ENCODE data around the gene ZNF792. TPM values are rescaled to one million over a fixed set of nuclear protein-coding genes. Genes with fewer than 3 reads are reported as not detected.
"Not testable (repeated sequence)": the region's sequence is repeated elsewhere in the genome, so short reads cannot be mapped to it uniquely, and the experiment has no call there.

Gene ZNF792
- total RNA-seq, 4 donors from 2014 or later, result 7.5 to 13.2 (median 9.3) TPM

DNA sequence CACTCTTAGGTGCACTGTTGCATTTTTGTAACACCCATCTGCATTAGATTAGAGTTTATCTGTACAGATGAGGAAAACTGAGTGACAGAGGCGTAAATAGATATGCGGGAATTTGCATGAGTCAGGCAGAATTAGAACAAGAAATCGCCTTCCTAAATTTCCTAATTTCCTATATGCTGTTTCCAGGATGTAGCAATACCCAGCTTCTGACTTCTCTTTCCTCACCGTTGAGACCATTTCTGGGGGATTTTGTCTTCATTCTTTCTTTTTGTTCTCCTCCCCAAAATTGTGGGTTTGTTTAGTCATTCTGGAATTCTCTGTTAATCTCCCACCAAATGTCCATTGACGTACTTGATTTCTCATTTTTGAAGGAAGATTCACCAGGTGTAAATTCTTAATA lies 10.6 kb upstream of the ZNF792 start:
- no peak for DNase-seq
- TF ChIP-seq, protein P1, sequence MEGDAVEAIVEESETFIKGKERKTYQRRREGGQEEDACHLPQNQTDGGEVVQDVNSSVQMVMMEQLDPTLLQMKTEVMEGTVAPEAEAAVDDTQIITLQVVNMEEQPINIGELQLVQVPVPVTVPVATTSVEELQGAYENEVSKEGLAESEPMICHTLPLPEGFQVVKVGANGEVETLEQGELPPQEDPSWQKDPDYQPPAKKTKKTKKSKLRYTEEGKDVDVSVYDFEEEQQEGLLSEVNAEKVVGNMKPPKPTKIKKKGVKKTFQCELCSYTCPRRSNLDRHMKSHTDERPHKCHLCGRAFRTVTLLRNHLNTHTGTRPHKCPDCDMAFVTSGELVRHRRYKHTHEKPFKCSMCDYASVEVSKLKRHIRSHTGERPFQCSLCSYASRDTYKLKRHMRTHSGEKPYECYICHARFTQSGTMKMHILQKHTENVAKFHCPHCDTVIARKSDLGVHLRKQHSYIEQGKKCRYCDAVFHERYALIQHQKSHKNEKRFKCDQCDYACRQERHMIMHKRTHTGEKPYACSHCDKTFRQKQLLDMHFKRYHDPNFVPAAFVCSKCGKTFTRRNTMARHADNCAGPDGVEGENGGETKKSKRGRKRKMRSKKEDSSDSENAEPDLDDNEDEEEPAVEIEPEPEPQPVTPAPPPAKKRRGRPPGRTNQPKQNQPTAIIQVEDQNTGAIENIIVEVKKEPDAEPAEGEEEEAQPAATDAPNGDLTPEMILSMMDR (IDR thresholded peaks at IDR 0.05), result no peak
- TF ChIP-seq POLR2A (IDR thresholded peaks at IDR 0.05), result no peak
- no peaks in the 10 kb centered on the region for H3K36me3 ChIP-seq
- H3K27ac ChIP-seq, result no peak overlapping the region
- H3K9me3 ChIP-seq, result no peaks in the 10 kb centered on the region
- no peaks in the 10 kb centered on the region for H3K4me1 ChIP-seq
- 67 to 87% methylated on average over 5 of the region's 5 CpGs for WGBS, 2 donors
- intact Hi-C loops (cut with DNase I), result loop anchor here (5.0 kb wide), 1 partner anchor 38 kb away; no protein-coding TSS in a partner anchor
- H3K27me3 ChIP-seq, result no peaks in the 10 kb centered on the region
- no peak overlapping the region for H3K4me3 ChIP-seq (replicated peaks in 1 of 3)

DNA sequence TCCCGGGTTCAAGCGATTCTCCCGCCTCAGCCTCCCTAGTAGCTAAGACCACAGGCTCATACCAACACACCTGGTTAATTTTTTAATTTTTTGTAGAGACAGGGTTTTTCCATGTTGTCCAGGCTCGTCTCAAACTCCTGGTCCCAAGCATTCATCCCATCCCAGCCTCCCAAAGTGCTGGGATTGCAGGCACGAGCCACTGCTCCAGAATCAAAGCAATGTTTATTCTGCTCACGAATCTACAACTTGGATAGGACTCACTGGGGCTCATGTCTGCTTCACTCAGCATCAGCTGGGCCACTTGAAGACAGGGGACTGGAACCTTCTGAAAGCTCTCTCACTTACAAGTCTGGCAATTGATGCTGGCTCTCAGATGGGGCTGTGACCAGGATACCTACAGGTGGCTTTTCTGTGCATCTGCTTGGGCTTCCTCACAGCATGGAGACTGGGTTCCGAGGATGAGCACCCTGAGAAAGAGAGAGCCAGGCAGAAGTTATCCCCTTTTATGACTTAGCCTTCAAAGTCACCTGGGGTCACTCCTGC lies 8.2 kb upstream of the ZNF792 start:
- no peak overlapping the region for H3K27ac ChIP-seq
- 72 to 74% methylated on average over 7 of the region's 7 CpGs for WGBS, 2 donors
- H3K4me1 ChIP-seq, result no peaks in the 10 kb centered on the region
- H3K9me3 ChIP-seq, result no peaks in the 10 kb centered on the region
- no peaks in the 10 kb centered on the region for H3K27me3 ChIP-seq
- intact Hi-C loops (cut with DNase I), result loop anchor here (5.0 kb wide), 1 partner anchor 40 kb away; no protein-coding TSS in a partner anchor
- no peak for DNase-seq
- H3K36me3 ChIP-seq, result no peaks in the 10 kb centered on the region
- no peak for TF ChIP-seq POLR2A (IDR thresholded peaks at IDR 0.05)
- TF ChIP-seq, protein P1 (IDR thresholded peaks at IDR 0.05), result no peak
- no peak overlapping the region for H3K4me3 ChIP-seq (replicated peaks in 1 of 3)

DNA sequence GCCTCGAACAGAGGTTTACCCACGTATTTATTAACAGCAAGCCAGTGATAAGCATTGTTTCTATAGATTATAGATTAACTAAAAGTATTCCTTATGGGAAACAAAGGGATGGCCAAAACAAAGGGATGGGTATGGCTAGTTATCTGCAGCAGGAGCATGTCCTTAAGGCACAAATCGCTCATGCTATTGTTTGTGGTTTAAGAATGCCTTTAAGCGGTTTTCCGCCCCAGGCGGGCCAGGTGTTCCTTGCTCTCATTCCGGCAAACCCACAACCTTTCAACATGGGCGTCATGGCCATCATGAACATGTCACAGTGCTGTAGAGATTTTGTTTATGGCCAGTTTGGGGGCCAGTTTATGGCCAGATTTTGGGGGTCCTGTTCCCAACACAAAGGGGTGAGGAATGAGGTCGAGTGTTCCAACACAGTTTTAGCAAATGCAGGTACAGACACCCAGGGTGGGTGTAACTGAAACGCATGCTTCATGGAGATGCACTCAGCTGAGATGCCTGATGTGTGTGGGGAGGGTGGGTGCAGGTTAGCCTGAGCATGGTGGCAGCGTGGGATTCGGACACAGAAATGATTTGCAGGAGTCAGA lies 6.3 kb upstream of the ZNF792 start:
- not testable (repeated sequence) for H3K9me3 ChIP-seq; H3K27me3 ChIP-seq; H3K36me3 ChIP-seq; H3K4me3 ChIP-seq (replicated peaks in 1 of 3); DNase-seq; H3K4me1 ChIP-seq; H3K27ac ChIP-seq
- WGBS, 2 donors, result 87 to 89% methylated on average over 12 of the region's 12 CpGs
- intact Hi-C loops (cut with DNase I), result loop anchor here (5.0 kb wide), 1 partner anchor 42 kb away; no protein-coding TSS in a partner anchor

DNA sequence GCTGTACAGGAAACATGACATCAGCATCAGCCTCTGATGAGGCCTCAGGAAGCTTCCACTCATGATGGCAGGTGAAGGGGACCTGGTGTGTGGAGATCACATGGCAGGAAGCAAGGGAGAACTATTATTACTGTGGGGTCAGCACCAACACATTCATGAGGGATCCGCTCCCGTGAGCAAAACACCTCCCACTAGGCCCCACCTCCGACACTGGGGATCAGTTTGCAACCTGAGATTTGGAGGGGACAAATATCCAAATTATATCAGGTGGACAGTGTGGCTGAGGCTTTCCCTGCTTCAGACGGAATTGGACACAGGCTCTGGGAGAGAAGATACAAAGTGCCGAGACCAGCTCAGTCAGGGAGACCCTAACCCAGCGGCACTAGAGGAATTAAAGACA lies 5.7 kb upstream of the ZNF792 start:
- Histone ChIP-seq H3K27ac (no peak overlapping the region), H3K4me3 (replicated peaks in 1 of 3) (no peak overlapping the region), H3K9me3 (no peaks in the 10 kb centered on the region), H3K4me1 (no peaks in the 10 kb centered on the region), H3K36me3 (no peaks in the 10 kb centered on the region), H3K27me3 (no peaks in the 10 kb centered on the region)
- WGBS, 2 donors, result 90 to 95% methylated on average over 6 of the region's 6 CpGs
- intact Hi-C loops (cut with DNase I), result loop anchor here (5.0 kb wide), 1 partner anchor 43 kb away; no protein-coding TSS in a partner anchor
- no peak for DNase-seq
- TF ChIP-seq POLR2A (IDR thresholded peaks at IDR 0.05), result no peak
- TF ChIP-seq, protein P1 (IDR thresholded peaks at IDR 0.05), result no peak

DNA sequence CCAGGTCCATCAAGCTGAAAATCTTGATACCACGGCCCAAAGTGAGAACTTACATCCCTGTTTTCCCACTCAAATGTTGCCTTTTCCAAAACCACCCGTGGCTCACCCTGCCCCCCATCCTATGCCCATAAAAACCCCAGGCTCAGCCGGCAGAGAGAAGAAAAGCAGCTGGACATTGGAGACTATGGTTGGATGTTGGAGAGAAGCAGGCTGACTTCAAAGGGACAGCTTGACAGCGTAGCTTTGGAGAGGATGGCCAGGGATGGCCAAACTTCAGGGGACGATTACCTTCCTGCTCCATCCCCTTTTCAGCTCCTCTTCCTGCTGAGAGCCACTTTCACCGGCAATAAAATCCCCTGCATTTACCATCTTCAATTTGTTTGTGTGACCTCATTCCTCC lies 3.5 kb upstream of the ZNF792 start:
- intact Hi-C loops (cut with DNase I), result no loop called here
- no peak for TF ChIP-seq POLR2A (IDR thresholded peaks at IDR 0.05)
- TF ChIP-seq, protein P1 (IDR thresholded peaks at IDR 0.05), result no peak
- WGBS, 2 donors, result 83 to 84% methylated on average over 6 of the region's 6 CpGs
- Histone ChIP-seq H3K36me3 (no peaks in the 10 kb centered on the region), H3K27me3 (no peaks in the 10 kb centered on the region), H3K4me3 (replicated peaks in 1 of 3) (no peak overlapping the region), H3K9me3 (no peaks in the 10 kb centered on the region), H3K27ac (no peak overlapping the region), H3K4me1 (peaks cover 5 to 7% of the 10 kb centered on the region in 2 donors)
- DNase-seq, result no peak

DNA sequence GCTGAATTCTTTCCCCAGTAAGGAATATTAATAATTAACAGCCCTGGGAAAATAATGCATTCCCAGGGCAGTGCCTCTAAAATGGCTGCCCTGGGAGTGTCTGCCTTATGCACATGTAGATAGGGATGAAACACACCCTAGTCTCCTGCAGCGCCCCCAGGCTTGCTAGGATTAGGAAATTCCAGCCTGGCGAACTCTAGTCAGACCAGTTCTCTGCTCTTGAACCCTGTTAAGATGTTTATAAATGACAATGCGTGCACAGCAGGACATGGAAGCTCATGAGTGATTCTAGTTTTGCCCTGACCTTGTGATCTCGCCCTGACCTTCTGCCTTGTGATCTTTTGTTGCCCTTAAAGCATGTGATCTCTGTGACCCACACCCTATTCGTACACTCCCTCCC lies 1.5 kb upstream of the ZNF792 start:
- intact Hi-C loops (cut with DNase I); H3K27ac ChIP-seq; H3K27me3 ChIP-seq; H3K36me3 ChIP-seq; DNase-seq; H3K4me3 ChIP-seq (replicated peaks in 1 of 3); H3K9me3 ChIP-seq: not testable (repeated sequence)
- peaks cover 12 to 15% of the 10 kb centered on the region in 2 donors for H3K4me1 ChIP-seq
- WGBS, 2 donors, result 69 to 76% methylated on average over 5 of the region's 5 CpGs

Measured in thyroid gland (tissue), 4 donors.